ENCODE measurements around the gene VASH1.

The VASH1 gene

GRCh38 chr14:76742966-76743365, 18.3 kb upstream of the VASH1 start:
- DNase-seq = peak; percentile 36

DNA sequence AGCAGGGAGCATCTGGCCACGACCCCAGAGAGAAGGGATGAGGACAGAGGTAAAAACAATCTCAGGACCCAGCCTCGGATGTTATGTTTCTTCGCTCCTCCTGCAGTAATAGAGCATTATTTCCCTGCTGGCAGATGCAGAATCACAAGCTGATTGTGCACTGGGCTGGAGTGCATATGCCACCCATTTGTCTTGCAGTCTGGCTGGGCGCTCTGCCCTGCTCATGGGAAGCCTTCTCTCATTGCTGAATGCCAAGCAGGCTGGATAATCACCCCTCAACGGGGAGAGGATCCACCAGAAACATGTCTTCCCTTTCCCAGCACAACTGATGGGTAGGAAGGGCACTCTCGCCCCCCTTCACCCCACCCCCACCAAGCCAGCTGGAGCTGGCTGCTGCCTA, 8.5 kb upstream of the VASH1 start:
- DNase-seq = no peak

DNA sequence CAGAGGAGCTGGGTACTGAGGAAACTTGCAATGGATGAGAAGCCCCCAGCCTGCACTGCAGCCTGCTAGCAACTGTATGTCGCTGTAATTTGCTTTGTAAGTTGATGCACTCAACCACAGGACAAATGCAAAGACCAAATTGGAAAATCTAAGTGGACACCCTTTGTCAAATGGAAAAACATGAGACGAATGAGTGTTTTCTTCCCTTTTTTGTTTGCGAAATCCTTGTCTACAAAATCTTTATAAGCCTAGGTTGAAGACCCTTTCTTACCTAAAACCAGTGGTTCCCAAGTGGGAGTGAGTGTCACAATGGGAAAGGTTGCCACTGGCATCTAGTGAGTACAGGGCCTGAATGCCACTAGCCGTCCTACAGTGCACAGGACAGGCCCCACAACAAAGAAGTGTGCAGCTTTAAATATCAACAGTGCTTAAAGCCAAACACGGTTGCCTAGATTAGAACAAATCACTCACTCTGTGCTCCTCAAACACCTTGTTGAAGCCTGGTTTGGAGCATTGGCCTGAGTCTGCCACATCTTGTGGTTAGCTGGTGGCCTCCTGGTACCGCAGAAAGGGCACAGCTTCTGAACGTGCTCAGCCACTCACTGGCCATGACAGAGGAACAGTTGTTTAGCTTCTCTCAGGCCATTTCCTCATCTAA, 7.6 kb upstream of the VASH1 start:
- no peak for DNase-seq

DNA sequence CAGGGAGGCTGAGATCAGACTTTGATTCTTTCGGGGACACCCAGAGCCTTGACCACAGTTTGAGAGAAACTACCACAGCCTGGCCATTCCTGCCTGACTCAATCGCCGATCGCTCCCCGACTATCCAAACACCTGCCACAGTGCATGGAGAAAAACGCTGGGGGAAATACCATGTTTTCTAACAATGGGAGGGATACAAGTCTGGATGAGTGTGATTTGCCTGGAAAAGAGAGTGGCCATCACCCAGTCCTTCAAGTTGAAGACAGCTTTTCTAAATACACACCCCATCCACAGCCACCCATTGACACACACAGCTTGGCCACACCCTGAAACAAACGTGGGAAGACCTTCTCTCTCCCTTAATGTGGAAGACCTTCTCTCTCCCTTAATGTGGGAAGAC, 6.7 kb upstream of the VASH1 start:
- no peak for DNase-seq

- DNase-seq = no peak
Measured at GRCh38 chr14:76755610-76756370, 5.5 kb upstream of the VASH1 start.

- no peak for DNase-seq
Measured at GRCh38 chr14:76756371-76756750, 4.9 kb upstream of the VASH1 start.

DNA sequence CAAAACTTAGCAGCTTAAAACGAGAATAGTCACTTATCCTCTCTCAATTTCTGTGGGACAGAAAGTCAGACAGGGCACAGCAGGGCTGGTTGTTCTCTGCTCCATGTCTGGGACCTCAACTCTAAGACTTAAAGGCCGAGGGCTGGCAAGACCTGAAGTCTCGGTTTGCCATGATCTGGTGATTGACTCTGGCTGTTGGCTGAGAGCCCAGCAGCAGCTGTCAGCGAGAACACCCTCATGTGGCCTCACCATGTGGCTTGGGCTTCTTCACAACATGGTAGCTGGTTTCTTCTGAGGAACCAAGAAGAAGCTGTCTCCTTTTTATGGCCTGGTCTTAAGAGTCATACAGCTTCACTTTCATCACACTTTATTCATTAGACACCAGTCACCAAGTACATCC, 1.7 kb upstream of the VASH1 start:
- DNase-seq = no peak

DNA sequence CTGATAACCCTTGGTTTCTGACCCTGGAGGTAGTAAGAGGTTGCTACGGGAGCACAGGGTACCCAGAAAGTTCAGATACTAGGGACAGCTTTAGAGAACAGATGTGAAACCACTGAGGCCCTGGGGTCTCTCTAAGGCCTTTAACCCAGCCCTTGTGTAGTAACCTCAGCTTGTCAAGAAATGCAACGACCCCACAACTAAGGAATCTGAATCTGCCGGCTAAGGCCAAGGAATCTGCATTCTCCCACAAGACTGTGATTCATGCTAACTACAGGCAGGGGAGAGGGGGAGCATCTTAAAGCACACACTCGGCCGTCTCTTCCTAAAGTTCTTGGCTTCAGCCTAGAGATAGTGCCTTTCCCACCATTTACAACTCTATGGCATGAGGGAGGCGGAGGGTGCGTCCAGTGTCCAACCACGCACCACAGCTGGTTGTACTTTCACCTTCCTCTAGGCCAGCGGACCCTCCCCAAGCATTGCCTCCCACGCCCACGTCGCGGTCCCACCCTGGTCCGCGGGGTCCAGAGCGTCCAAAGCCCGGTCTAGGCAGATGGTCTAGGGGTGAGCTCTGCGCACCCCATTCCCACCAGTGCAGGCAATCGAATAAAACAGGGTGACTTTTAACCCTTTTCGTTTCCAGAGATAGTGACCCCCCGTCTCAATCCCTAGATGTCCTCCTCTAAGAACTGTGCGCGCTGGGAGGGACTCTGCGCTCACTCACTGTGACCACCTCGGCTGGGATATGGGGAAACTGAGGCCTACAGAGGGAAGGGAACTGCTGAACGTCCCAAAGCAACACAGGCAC, 735 bp upstream of the VASH1 start:
- DNase-seq = no peak

GRCh38 chr14:76761960-76762410, 717 bp downstream of the VASH1 start:
- DNase-seq = no peak

GRCh38 chr14:76762411-76763095, 1.3 kb downstream of the VASH1 start:
- DNase-seq = peak; percentile 51

DNA sequence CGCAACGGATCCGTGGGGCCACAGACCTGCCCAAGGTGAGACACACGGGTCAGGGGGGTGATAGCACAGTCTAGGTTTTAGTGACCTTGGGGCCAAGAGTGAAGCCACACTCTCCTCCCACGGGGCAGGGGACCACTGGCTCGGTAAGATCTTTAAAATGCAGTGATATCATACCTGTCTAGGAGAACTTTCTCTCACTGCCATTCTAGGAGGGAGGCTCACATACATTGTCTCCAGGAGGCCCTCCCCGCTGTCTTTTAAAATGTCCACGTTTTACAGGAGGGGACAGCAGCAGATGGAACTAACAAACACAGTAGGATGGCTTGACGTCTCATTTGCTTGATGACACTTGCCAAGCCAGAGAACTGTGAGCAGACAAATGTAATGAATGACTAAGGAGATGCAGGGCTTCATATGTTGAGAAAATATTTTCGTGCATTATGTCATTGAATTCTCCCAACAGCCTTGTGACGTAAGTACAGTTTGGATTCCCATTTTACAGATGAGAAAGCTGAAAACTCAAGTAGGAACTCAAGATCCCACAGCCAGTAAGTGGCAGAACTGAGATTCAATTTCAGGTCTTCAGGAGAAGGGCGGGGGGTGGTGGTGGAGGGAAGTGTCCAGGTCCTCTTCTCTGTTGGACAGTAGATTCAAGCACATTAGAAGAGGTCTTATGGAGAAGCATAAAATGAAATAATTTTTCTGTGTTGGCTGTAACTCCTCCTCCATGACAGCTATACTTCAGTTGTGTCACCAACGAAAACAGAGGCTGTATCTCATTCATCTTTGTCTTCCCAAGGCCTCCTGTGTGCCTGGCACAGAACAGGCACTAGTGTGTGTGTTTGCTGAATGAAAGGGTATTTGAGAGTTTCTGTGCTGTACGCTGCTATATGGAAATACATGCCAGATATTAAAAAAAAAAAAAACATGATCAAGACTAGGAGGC, 2.1 kb downstream of the VASH1 start:
- no peak for DNase-seq

DNA sequence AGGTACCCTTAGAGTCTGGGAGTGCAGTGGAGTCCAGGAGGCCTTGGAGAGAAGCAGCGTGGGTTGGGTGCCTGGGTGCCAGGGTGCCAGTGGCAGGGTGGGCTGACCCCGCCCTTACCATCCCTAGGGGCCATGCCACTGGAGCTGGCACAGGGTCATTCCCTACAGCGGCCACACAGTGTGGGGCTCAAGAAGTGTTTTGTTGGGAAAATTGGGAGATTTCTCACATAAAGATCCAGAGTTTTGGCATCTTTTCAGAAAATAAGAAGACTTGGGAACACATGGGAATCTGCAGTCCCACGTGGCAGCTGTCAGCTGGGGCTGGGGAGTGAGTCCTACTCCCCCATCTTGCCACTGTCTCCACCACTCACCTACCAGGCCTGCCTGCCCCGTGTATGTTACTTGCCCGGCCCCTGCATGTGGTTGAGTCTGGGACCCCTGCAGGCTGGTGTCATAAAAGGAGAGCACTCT, 4.2 kb downstream of the VASH1 start:
- DNase-seq = no peak

DNA sequence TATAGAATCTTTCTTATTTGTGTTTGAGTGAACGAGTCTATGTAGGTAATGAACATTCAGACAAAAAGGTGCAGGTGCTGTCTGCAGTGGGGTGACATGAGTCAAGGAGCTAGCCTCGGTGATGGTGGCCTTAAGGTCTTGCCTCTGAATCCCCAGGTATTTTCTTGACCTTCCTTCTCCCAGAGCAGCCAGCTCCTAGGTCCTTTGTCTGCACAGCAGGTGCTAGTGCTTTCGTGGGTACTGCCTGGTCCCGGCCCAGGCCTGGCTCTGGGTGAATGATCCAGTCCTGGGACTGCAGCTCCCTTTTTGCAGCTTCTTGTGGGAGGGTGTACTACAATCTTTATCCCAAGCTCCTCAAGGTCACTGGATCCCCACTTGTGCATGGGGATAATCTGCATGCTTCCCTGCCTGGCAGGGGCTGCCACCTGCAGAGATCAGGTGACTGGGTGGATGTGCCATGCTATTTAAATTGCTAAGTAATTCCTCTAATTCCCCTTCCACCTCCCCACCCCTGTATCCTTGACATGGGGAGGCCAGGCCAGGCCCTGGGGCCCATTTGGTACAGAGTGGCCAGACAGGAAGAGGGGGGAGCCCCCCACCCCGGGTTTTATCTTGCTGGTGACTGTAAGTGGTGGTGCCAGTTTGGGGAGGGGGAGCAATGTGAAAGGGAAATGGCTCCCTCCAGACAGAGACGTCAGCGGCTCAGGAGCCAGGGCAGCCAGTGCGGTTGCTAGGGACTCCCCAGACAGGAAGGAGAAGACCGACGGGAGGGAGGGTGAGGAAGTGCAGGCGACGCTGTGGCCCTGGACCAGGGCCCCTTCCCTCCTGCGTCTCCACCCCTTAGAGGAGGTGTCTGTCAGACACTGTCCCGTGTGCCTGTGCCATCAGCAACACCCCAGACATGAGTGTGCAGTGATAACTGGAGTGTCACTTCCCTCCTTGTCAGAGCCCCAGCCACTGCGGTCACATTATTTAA, 6.7 kb downstream of the VASH1 start:
- peak; percentile 96 for DNase-seq

DNA sequence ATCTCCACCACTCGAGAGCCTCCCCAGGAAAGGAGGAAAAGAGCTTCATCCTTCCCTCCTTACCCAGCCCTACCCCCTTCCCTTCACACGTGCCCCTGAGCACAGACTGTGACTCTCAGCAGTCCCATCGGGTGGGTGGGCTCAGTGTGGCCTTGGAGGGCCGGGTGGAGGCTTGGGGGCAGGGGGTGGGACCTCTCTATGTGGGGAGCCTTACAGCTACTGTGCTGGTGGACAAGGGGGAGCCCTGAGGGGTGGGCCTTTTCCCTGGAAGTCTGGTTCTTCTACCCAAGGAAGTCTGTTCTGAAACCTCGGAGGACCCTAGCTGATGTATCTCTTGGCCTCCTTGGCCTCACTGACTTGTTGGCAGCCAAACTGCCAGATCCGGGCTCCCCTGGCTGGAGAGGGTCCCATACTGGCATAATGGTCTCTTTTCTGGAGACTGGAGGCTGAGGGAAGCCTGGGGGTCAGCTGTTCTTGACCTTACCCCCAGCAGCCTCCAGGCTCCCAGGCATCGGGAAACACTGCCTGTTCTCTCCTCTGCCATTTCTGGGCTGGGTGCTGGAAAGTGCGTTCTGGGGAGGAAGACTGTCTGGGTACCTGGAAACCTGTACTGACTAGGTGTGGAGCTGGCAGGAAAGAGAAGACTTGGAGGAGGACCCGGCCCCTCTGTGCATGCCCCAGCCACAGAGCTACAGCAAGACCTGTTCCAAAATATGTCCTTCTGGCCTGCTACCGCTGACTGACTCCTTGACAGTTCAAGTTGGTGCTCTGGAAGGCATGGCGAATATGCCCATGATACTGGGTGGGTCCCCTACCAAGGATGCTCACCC, 7.6 kb downstream of the VASH1 start:
- no peak for DNase-seq

- no peak for DNase-seq
Measured at GRCh38 chr14:76769636-76770292, 8.5 kb downstream of the VASH1 start.

- no peak for DNase-seq
Measured at GRCh38 chr14:76770521-76771436, 9.5 kb downstream of the VASH1 start.

DNA sequence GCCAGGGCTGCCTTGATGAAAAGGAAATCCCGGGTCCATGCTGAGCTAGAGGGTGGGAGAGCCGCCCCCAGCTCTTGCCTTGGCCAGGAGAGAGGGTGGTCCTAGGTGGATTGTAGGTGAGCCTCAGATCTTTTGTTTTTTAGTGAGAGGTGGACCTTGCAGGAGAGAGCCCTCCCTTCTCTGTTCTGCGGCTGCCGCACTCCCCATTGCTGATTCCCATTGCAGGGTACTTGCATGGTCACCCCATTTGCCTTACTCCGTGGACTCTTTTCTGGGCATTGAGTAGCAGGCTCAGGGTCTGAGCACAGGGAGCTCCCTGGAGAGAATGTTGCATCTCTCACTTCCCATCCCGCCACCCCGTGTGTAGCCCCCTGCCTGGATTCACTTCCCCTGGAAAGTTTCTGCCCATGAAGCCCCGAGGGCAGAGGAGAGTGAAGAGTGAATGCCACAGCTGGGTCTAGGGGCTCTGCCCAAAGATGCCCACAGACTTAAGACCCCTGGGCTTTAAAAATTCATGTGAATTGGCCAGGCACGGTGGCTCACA, 10.2 kb downstream of the VASH1 start:
- DNase-seq = no peak
